Glutamatergic neuron (in vitro differentiated cells): Measurements from ENCODE around the gene KCNQ1. TPM values are rescaled to one million over a fixed set of nuclear protein-coding genes. Genes with fewer than 3 reads are reported as not detected.
A peak's percentile ranks its signal among the peaks of the same experiment; 100 is the strongest.

Source experiments
- DNase-seq: peaks from one replicate; pipeline ENCODE4 v3.0.0; 2022
- H3K27ac Mint-ChIP-seq: one replicate; pipeline ENCODE4 v1.8.0; 2020; ENCODE audit warnings: mild to moderate bottlenecking, mixed read lengths, inconsistent platforms; ENCODE audit not compliant: unreplicated experiment
- H3K27me3 Mint-ChIP-seq: one replicate; pipeline ENCODE4 v1.8.0; 2020; ENCODE audit warnings: mild to moderate bottlenecking, moderate library complexity, mixed read lengths, inconsistent platforms; ENCODE audit not compliant: unreplicated experiment
- H3K36me3 Mint-ChIP-seq: one replicate; pipeline ENCODE4 v1.8.0; 2020; ENCODE audit warnings: mild to moderate bottlenecking, mixed read lengths, inconsistent platforms; ENCODE audit not compliant: unreplicated experiment
- H3K4me1 Mint-ChIP-seq: one replicate; pipeline ENCODE4 v1.8.0; 2020; ENCODE audit warnings: mild to moderate bottlenecking, low read depth, mixed read lengths, inconsistent platforms; ENCODE audit not compliant: unreplicated experiment
- H3K4me3 Mint-ChIP-seq: one replicate; pipeline ENCODE4 v1.8.0; 2020; ENCODE audit warnings: mild to moderate bottlenecking, mixed read lengths, inconsistent platforms; ENCODE audit not compliant: unreplicated experiment
- H3K9me3 Mint-ChIP-seq: one replicate; pipeline ENCODE4 v1.8.0; 2020; ENCODE audit warnings: mild to moderate bottlenecking, moderate library complexity, mixed read lengths, inconsistent platforms; ENCODE audit not compliant: unreplicated experiment
- total RNA-seq: library from RNA; stranded (reverse); fragmentation: NEBNext Ultra II Directional; extraction: Animal tissue kit (Norgen Biotek cat#: 25700); gene quantifications from one replicate; pipeline ENCODE4 v1.2.1, GENCODE V29; 2021; ENCODE audit not compliant: unreplicated experiment
- TF ChIP-seq, protein P1 (sequence below): fragments of 200-600 bp; sonication (generic); IDR thresholded peaks from one replicate; pipeline ENCODE4 v1.5.0; 2021; ENCODE audit not compliant: partially characterized antibody, unreplicated experiment

Gene KCNQ1
- total RNA-seq, 1 donor from 2014 or later = 0.44 TPM

DNA sequence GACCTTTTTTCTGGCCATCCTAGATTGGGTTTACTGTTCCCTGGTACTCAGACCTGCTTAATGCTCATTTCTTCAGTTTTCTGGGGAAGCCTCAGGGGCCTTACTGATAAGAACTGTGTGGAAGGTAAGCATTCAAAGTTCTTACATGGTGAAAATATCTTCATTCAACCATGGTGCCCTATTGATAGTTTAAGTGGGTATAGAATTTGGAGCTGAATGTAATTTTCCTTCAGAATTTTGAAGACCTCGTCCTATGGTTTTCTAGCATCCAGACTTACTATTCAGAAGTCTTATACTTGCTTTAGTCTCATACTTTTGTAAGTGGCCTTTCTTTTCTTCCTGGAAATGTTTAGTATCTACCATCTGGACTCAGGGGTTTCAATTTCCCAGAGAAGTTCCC is 365.0 kb downstream of the KCNQ1 start:
- no peak overlapping the region for H3K27ac Mint-ChIP-seq

DNA sequence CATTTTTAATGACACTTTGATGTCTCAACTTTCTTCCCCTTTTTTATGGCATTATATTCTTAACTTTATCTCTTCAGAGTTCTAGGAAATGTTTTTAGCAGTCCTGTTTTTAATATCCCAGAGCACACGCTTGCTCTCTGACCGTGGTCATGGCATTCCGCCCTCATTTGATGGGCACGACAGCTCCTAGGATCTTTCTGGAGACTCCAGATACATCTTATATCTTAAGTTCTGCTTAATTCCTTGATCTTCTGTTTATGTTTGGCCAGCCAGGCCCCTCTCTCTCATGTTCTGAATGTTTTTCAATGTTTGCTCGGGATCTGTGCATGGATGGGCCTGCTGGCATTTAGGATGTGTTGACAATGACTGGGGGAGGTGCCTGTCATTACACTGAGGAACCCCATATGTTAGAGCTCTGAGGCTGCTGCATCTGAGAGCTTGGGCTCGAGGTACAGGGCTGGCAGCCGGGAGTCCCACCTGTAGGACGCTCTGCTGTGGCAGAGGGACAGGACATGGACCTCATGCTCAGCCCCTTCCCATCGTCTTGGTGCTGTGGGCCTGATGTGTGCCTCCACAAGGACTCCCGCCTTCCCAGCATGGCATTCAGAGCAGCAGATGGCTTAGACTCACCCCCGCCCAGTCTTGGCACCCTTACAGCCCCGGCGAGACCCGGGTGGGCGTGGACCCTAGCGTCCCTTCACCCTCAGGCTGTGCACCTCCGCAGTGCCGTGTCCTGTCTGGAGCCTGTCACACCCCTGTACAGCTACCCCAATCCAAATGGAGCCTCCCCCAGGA is 365.8 kb downstream of the KCNQ1 start:
- no peak overlapping the region for H3K4me3 Mint-ChIP-seq
- peaks cover 5% of the 10 kb centered on the region for H3K4me1 Mint-ChIP-seq
- peaks cover 22% of the 10 kb centered on the region for H3K36me3 Mint-ChIP-seq
- H3K27me3 Mint-ChIP-seq = peaks cover 12% of the 10 kb centered on the region
- H3K27ac Mint-ChIP-seq = no peak overlapping the region
- H3K9me3 Mint-ChIP-seq = peaks cover 7% of the 10 kb centered on the region
- TF ChIP-seq, protein P1, sequence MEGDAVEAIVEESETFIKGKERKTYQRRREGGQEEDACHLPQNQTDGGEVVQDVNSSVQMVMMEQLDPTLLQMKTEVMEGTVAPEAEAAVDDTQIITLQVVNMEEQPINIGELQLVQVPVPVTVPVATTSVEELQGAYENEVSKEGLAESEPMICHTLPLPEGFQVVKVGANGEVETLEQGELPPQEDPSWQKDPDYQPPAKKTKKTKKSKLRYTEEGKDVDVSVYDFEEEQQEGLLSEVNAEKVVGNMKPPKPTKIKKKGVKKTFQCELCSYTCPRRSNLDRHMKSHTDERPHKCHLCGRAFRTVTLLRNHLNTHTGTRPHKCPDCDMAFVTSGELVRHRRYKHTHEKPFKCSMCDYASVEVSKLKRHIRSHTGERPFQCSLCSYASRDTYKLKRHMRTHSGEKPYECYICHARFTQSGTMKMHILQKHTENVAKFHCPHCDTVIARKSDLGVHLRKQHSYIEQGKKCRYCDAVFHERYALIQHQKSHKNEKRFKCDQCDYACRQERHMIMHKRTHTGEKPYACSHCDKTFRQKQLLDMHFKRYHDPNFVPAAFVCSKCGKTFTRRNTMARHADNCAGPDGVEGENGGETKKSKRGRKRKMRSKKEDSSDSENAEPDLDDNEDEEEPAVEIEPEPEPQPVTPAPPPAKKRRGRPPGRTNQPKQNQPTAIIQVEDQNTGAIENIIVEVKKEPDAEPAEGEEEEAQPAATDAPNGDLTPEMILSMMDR = no peak
- DNase-seq = peak; percentile 9

More for the DNA sequence above, 365.0 kb downstream of the KCNQ1 start:
- Mint-ChIP-seq H3K4me3 (no peak overlapping the region), H3K4me1 (peaks cover 12% of the 10 kb centered on the region), H3K9me3 (peaks cover 9% of the 10 kb centered on the region), H3K27me3 (peaks cover 12% of the 10 kb centered on the region), H3K36me3 (peaks cover 22% of the 10 kb centered on the region)
- no peak for DNase-seq
- TF ChIP-seq, protein P1 = no peak

DNA sequence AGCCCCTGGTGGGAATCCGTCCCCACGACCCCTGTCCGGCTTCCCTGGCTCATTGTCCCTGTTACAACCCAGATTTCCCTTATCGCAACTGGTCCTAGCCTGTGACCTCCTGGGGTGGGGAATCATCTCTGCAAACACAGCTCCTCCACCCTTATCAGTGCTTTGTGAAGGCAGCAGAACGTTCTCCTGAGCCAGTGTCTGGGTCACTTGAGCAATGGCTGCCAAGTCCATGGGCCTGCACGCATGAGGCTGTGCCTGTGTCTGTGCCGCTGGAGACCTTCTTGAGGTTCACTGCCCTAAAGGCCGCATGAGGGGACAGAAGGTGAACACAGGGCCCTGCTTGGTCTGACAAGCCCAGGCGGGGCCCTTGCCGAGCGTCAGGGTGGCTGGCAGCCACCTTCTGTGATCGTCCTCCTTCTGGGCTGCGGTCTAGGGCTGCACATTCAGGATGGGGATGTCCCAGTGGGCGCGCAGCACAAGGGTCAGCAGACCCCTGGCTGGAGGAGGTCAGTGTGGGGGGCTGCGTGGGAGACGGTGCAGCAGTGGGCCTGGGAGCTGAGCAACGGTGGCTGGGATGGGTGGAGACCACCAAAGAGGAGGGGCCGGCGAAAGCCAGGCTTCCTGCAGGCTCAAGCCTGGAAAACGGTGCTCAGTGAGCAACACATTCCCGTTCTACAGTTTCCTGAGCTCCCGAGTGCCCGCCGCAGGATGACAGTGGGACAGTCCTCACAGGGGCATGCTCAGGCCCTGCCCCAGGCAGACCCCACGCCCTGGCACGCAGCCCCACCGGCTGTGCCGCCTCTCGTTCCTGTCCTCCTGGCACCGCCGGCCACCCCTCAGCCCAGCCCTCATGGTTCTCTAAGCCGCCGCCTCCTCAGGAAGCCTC is 366.6 kb downstream of the KCNQ1 start:
- no peak overlapping the region for H3K4me3 Mint-ChIP-seq
- peaks cover 2% of the 10 kb centered on the region for H3K4me1 Mint-ChIP-seq
- H3K36me3 Mint-ChIP-seq = peaks cover 26% of the 10 kb centered on the region
- TF ChIP-seq, protein P1 = no peak
- H3K9me3 Mint-ChIP-seq = peaks cover 10% of the 10 kb centered on the region
- no peak overlapping the region for H3K27ac Mint-ChIP-seq
- peak; percentile 12 for DNase-seq
- peaks cover 14% of the 10 kb centered on the region for H3K27me3 Mint-ChIP-seq

- no peak for DNase-seq
- Mint-ChIP-seq H3K27ac (no peak overlapping the region), H3K36me3 (peaks cover 26% of the 10 kb centered on the region), H3K4me3 (no peak overlapping the region), H3K27me3 (peaks cover 14% of the 10 kb centered on the region), H3K4me1 (peaks cover 2% of the 10 kb centered on the region), H3K9me3 (peaks cover 11% of the 10 kb centered on the region)
- TF ChIP-seq, protein P1 = no peak
These were observed 367.7 kb downstream of the KCNQ1 start for GRCh38 chr11:2812371-2812991.
